GM21447 (cell line): ENCODE data around the gene TAGLN.

Experiments used
- ATAC-seq: cut with Tn5 transposase; IDR thresholded peaks from one replicate; pipeline ENCODE4 v1.9.1; 2021; ENCODE audit not compliant: unreplicated experiment

The TAGLN gene

GRCh38 chr11:117199053-117199915 lies at the start of gene TAGLN:
Gene TAGLN (plus strand): TSS chr11:117199370. CDS start chr11:117203014, 3,644 bp downstream.
- no peak for ATAC-seq

GRCh38 chr11:117152066-117152465 lies 47.1 kb upstream of the TAGLN start:
- no peak for ATAC-seq

- no peak for ATAC-seq
Measured at GRCh38 chr11:117154468-117154867, 44.7 kb upstream of the TAGLN start.

GRCh38 chr11:117157507-117157906 lies 41.7 kb upstream of the TAGLN start:
- no peak for ATAC-seq

GRCh38 chr11:117159892-117160291 lies 39.3 kb upstream of the TAGLN start:
- ATAC-seq, result no peak

- no peak for ATAC-seq
Measured at GRCh38 chr11:117160826-117161225, 38.3 kb upstream of the TAGLN start.

GRCh38 chr11:117166491-117166890 lies 32.7 kb upstream of the TAGLN start:
- no peak for ATAC-seq

GRCh38 chr11:117169736-117170135 lies 29.4 kb upstream of the TAGLN start:
- ATAC-seq, result no peak

- ATAC-seq, result no peak
Measured at GRCh38 chr11:117170210-117170609, 29.0 kb upstream of the TAGLN start.

GRCh38 chr11:117171007-117171403 lies 28.2 kb upstream of the TAGLN start:
- no peak for ATAC-seq

GRCh38 chr11:117171404-117172061 lies 27.6 kb upstream of the TAGLN start:
- no peak for ATAC-seq

- no peak for ATAC-seq
Measured at GRCh38 chr11:117172724-117173421, 26.3 kb upstream of the TAGLN start.

GRCh38 chr11:117175104-117175503 lies 24.1 kb upstream of the TAGLN start:
- no peak for ATAC-seq

GRCh38 chr11:117175781-117176180 lies 23.4 kb upstream of the TAGLN start:
- ATAC-seq, result no peak

GRCh38 chr11:117176186-117176585 lies 23.0 kb upstream of the TAGLN start:
- ATAC-seq, result no peak

- ATAC-seq, result no peak
Measured at GRCh38 chr11:117177534-117178209, 21.5 kb upstream of the TAGLN start.

- ATAC-seq, result peak; percentile 85
Measured at GRCh38 chr11:117178210-117179034, 20.7 kb upstream of the TAGLN start, which contains the start of gene SIDT2. Gene SIDT2 (plus strand): TSS chr11:117178743. CDS start chr11:117179264, 521 bp downstream.

GRCh38 chr11:117179048-117179999 lies 19.8 kb upstream of the TAGLN start:
- ATAC-seq, result peak; percentile 33

GRCh38 chr11:117180020-117180419 lies 19.1 kb upstream of the TAGLN start:
- ATAC-seq, result no peak
